HG03066 (cell line): ENCODE results near the gene RGL2.
A peak's percentile ranks its signal among the peaks of the same experiment; 100 is the strongest.
"Not testable (repeated sequence)": the region's sequence is repeated elsewhere in the genome, so short reads cannot be mapped to it uniquely, and the experiment has no call there.

Experiments used
- ATAC-seq: cut with Tn5 transposase; IDR thresholded peaks from one replicate; pipeline ENCODE4 v1.9.1; 2021; ENCODE audit warnings: low read depth; ENCODE audit not compliant: unreplicated experiment

RGL2 gene

GRCh38 chr6:33298773-33299236, at the start of gene RGL2:
TSS of gene RGL2 (minus strand) at chr6:33298942. CDS start at chr6:33298610, 332 bp downstream.
- ATAC-seq, result peak; percentile 29

GRCh38 chr6:33347816-33348215, 49.1 kb upstream of the RGL2 start:
- ATAC-seq, result no peak

- not testable (repeated sequence) for ATAC-seq
Observed at GRCh38 chr6:33346972-33347371, 48.2 kb upstream of the RGL2 start.

- ATAC-seq, result no peak
Observed at GRCh38 chr6:33344701-33345697, 46.3 kb upstream of the RGL2 start.

GRCh38 chr6:33343953-33344611, 45.3 kb upstream of the RGL2 start:
- no peak for ATAC-seq

- ATAC-seq, result not testable (repeated sequence)
Observed at GRCh38 chr6:33343606-33343952, 44.8 kb upstream of the RGL2 start.

GRCh38 chr6:33339193-33339592, 40.5 kb upstream of the RGL2 start:
- ATAC-seq, result no peak

- ATAC-seq, result no peak
Observed at GRCh38 chr6:33336495-33336894, 37.8 kb upstream of the RGL2 start.

- ATAC-seq, result no peak
Observed at GRCh38 chr6:33335916-33336315, 37.2 kb upstream of the RGL2 start.

GRCh38 chr6:33333666-33334065, 34.9 kb upstream of the RGL2 start:
- no peak for ATAC-seq

GRCh38 chr6:33330736-33331135, 32.0 kb upstream of the RGL2 start:
- ATAC-seq, result no peak

GRCh38 chr6:33329058-33329457, 30.3 kb upstream of the RGL2 start:
- ATAC-seq, result no peak

GRCh38 chr6:33324125-33324524, 25.4 kb upstream of the RGL2 start:
- ATAC-seq, result no peak

GRCh38 chr6:33323623-33323948, 24.8 kb upstream of the RGL2 start:
- ATAC-seq, result no peak

GRCh38 chr6:33321227-33321626, 22.5 kb upstream of the RGL2 start:
- no peak for ATAC-seq

GRCh38 chr6:33320315-33321181, 21.8 kb upstream of the RGL2 start:
- ATAC-seq, result no peak

- ATAC-seq, result no peak
Observed at GRCh38 chr6:33319939-33320314, 21.2 kb upstream of the RGL2 start.

GRCh38 chr6:33318426-33319073, 19.8 kb upstream of the RGL2 start:
- no peak for ATAC-seq

- ATAC-seq, result peak; percentile 52
Observed at GRCh38 chr6:33317669-33318425, 19.1 kb upstream of the RGL2 start, which contains the start of gene ZBTB22. TSS of gene ZBTB22 (minus strand) at chr6:33317744. CDS start at chr6:33316916, 828 bp downstream.

GRCh38 chr6:33317419-33317668, 18.6 kb upstream of the RGL2 start:
- no peak for ATAC-seq
